ENCODE data around the gene SAMD10. TPM values are rescaled to one million over a fixed set of nuclear protein-coding genes. Genes with fewer than 3 reads are reported as not detected.

Gene SAMD10
- total and polyA plus RNA-seq, 10 of the 15 experiments (the other 5 are each of a cell fraction or from before 2014, with no cell fraction given): 1.3 to 51.4 (median 17.9) TPM

DNA sequence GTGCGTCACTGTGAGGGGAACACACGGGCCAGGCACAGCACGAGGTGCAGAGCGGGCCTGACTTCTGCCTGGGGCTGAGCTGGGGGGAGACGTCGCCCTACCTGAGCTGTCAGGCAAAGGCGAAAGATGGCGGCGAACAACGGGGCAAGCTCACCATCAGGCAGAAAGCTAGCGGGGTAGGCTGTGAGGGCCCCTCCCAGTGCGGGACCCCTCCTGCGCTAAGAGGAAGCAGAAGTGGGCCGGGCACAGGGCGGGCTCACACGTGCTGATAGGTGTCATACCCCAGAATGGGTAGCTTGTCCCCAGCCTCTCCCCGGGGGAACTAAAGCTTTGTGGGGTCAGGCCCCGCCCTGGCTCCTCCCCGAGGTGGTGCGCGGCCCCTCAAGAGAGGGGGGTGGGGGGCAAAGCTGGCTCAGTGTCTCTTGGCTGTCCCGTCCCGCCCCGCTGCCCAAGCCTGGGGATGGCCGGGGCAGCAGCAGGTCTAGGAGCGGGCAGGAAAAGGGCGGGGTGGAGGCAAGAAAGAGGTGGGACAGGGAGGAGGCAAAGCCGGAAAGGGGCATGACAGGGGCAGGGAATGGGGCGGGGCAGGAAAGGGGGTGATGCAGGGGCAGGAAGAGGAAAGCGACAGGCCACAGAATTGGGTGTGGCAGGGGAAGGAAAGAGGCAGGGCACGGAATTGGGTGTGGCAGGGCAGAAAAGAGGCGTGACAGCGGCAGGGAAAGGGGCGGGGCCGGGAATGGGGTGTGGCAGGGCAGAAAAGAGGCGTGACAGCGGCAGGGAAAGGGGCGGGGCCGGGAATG, 38.0 kb downstream of the SAMD10 start:
- ChIA-PET SMC1A (ENCODE audit: uncharacterized antibody, unreplicated experiment) (no interaction called here), RAD21 (ENCODE audit: unreplicated experiment) (no interaction called here), CTCF (interaction anchor here (0.9 kb wide), 1 partner anchor 26 kb away, joined by 3 read pairs; no protein-coding TSS in a partner anchor), POLR2A (no interaction called here)
- no peaks in the 10 kb centered on the region for H3K4me1 ChIP-seq (ENCODE audit: control insufficient read depth, insufficient read depth, low read length)
- no peak overlapping the region for H3K4me2 ChIP-seq (ENCODE audit: control insufficient read depth, insufficient read depth)
- in situ Hi-C loops (cut with MboI) (no loop called here), intact Hi-C loops (cut with micrococcal nuclease; ENCODE audit: unreplicated experiment) (no loop called here)
- H3K9ac ChIP-seq (ENCODE audit: control insufficient read depth, insufficient read depth, low read length): no peak overlapping the region
- H2AFZ ChIP-seq (ENCODE audit: control insufficient read depth, low read depth, low read length): no peak overlapping the region
- H3K9me3 ChIP-seq (replicated peaks; ENCODE audit: control insufficient read depth, insufficient read depth, low read length): no peaks in the 10 kb centered on the region; the same call in 2 of the 3 replicates
- 73% methylated on average over 26 of the region's 39 CpGs for WGBS (ENCODE audit: insufficient coverage, insufficient replicate concordance, low lambda C conversion rate, missing lambda C conversion rate)
- no peaks in the 10 kb centered on the region for H3K27me3 ChIP-seq (replicated peaks in 1 of 2; ENCODE audit: control insufficient read depth in 2 of 2, insufficient read depth in 2 of 2, low read length in 1 of 2)
- BruUV-seq (replicated peaks): no TSS peak
- DNase-seq (ENCODE audit: low read depth, low spot score): no peak
- peak; percentile 61 for ATAC-seq
- H3K4me3 ChIP-seq: no peak overlapping the region
- TF ChIP-seq SIN3A (IDR thresholded peaks at IDR 0.05; ENCODE audit: low read depth, low read length) (no peak), POLR2A (IDR thresholded peaks at IDR 0.05; ENCODE audit: low read depth, low read length) (0 out of 2 replicates have a peak, but pooled peaks have one; percentile 4)
- H4K20me1 ChIP-seq (ENCODE audit: control insufficient read depth, insufficient read depth): no peaks in the 10 kb centered on the region
- H3K27ac ChIP-seq (ENCODE audit: control insufficient read depth, insufficient read depth): no peak overlapping the region
- no peak for FAIRE-seq
- H3K79me2 ChIP-seq (ENCODE audit: control insufficient read depth, insufficient read depth, low read length): no peaks in the 10 kb centered on the region
- peaks cover 17 to 47% of the 10 kb centered on the region in 2 experiments; a peak in 3 of 4 replicates for H3K36me3 ChIP-seq (ENCODE audit: control insufficient read depth in 2 of 2, insufficient read depth in 2 of 2, low read length in 1 of 2)

DNA sequence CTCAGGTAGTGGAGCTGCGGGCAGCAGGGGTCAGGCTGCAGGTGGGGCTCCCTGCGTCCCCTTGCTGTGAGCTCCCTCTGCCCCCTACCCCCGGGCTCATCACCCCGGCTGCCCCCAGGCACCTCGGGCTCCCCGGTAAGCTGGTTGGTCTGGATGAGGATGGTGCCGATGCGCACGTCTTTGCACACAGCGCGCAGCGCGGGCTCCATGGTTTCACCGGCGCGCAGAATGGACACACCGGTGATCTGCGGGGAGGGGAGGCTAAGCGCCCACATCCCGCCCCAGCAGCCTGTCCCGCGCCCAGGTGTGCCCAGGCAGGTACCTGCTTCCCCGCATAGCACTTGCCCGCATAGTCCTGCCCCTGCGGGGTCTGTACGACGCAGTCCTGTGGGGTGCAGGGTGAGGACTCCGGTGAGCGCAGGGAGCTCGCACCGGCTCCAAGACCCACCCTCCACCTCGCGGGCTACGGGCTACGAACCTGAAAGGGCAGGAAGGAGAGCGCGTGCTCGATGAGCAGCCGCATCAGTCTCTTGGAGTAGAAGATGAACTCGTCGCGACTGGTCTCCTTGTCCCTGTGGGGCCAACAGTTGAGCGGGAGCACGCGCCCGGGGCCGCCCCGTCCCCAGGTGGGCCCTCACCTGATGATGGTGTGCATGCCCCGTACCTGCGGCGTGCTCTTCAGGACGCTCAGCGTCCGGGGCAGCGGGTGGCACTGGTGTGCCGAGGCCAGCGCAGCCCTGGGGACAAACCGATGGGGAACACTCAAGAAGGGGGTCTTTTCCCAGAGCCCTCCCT, 38.8 kb downstream of the SAMD10 start:
- SMC1A ChIA-PET (ENCODE audit: uncharacterized antibody, unreplicated experiment): no interaction called here
- RAD21 ChIA-PET (ENCODE audit: unreplicated experiment): no interaction called here
- Histone ChIP-seq H3K4me2 (ENCODE audit: control insufficient read depth, insufficient read depth) (no peak overlapping the region), H3K9ac (ENCODE audit: control insufficient read depth, insufficient read depth, low read length) (no peak overlapping the region), H3K27ac (ENCODE audit: control insufficient read depth, insufficient read depth) (no peak overlapping the region), H2AFZ (ENCODE audit: control insufficient read depth, low read depth, low read length) (no peak overlapping the region), H3K9me3 (replicated peaks; ENCODE audit: control insufficient read depth, insufficient read depth, low read length) (no peaks in the 10 kb centered on the region; the same call in 2 of the 3 replicates), H3K4me1 (ENCODE audit: control insufficient read depth, insufficient read depth, low read length) (no peaks in the 10 kb centered on the region), H3K27me3 (replicated peaks in 1 of 2; ENCODE audit: control insufficient read depth in 2 of 2, insufficient read depth in 2 of 2, low read length in 1 of 2) (no peaks in the 10 kb centered on the region), H4K20me1 (ENCODE audit: control insufficient read depth, insufficient read depth) (no peaks in the 10 kb centered on the region), H3K36me3 (ENCODE audit: control insufficient read depth in 2 of 2, insufficient read depth in 2 of 2, low read length in 1 of 2) (peaks cover 16 to 47% of the 10 kb centered on the region in 2 experiments; a peak in 3 of 4 replicates), H3K79me2 (ENCODE audit: control insufficient read depth, insufficient read depth, low read length) (no peaks in the 10 kb centered on the region), H3K4me3 (no peak overlapping the region)
- POLR2A ChIA-PET: interaction anchor here (0.7 kb wide), 1 partner anchor 13 kb away, joined by 4 read pairs; no protein-coding TSS in a partner anchor
- TF ChIP-seq POLR2A (IDR thresholded peaks at IDR 0.05; ENCODE audit: low read depth, low read length): 0 out of 2 replicates have a peak, but pooled peaks have one; percentile 21
- no peak for TF ChIP-seq EP300 (IDR thresholded peaks at IDR 0.05; ENCODE audit: borderline replicate concordance in 1 of 2, control insufficient read depth in 1 of 2, low read depth in 2 of 2, low read length in 2 of 2)
- DNase-seq (ENCODE audit: low read depth, low spot score) (no peak), ATAC-seq (no peak), FAIRE-seq (no peak)
- in situ Hi-C loops (cut with MboI) (no loop called here), intact Hi-C loops (cut with micrococcal nuclease; ENCODE audit: unreplicated experiment) (no loop called here)
- CTCF ChIA-PET: interaction anchor here (0.9 kb wide), 1 partner anchor 26 kb away, joined by 3 read pairs; no protein-coding TSS in a partner anchor
- WGBS (ENCODE audit: insufficient coverage, insufficient replicate concordance, low lambda C conversion rate, missing lambda C conversion rate): 98% methylated on average over 54 of the region's 58 CpGs
- no TSS peak for BruUV-seq (replicated peaks)

Data from GM12878 (cell line).